Activated T-cell treated with anti-CD3 and anti-CD28 coated beads for 48 hours (primary cell): ENCODE results near the gene ACTA2.

ENCODE experiments used
- DNase-seq: peaks from one replicate; pipeline ENCODE4 v3.0.0-alpha.2; 2020; ENCODE audit warnings: low read depth

Gene ACTA2

DNA sequence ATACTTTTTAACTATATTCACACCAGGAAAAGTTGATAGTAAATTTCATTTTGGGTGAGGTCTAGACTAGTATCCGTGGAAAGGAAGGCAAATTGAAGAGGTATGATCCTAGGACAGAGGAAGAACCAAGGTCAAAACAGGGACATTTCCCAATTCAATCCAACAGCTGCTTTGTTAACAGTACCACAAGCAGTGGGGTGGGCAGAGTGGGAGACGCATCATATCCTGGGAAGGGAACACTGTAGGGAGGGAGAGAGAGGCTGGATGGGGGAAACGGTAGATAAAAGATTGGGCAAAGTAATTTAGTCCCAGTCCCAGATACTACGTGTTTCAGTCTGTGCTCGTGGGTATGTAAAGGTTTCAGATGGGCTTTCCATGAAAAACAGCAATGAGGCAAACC, 28.9 kb upstream of the ACTA2 start:
- no peak for DNase-seq

DNA sequence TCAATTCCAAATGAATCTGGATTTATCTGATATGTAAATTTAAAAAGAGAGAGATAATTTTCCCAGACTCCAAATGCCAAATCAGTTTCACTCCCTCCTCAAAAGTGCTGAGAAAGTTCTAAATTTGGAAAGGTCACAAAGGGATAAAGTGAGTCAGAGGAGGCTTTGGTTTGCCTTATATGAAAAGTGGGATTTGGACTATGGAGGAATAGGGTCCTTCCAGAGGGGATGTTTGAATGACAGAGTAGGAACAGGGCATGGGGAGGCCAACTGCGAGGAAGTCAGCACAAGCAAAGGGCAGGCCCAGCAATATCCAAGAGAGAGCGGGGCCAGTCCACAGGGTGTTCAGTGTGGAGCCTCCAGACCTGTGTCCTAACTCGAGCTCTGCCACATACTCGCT, 28.2 kb upstream of the ACTA2 start:
- no peak for DNase-seq

DNA sequence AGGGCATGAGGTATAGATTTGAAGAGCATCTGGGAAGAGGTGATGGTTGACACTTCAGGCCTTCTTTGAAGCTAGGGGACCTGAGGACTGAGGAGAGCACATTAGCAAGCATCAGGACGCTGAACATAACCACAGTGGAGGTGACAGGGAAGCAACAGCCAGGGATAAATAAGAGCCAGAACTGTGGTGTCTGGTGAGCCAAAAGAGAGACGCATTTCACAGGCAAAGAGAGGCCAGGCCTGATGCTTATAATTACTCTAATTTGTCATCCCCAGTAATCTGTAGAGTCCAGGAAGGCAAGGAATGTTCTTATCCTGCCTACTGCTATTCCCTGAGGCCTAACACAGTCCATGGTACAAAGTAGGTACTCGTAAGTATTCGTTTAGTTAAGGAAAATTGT, 27.7 kb upstream of the ACTA2 start:
- no peak for DNase-seq

DNA sequence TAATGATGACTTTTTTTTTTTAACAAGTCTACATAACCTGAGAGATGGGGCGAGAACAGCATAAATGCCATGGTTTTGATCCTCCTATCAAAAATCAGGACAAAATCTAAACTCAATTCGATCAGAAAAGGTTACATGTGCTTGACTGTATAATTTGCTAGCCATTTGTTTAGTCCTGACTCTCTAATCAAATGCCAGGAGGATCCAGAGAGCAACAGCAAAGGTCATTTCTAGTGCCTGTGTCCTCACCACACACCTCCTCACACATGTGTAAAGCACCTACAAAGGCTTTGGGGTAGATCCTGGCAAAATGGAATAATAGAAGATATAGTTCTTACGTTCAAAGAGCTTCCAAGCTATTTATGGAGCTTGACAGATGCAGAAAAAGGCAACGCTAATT, 27.0 kb upstream of the ACTA2 start:
- DNase-seq, result no peak

DNA sequence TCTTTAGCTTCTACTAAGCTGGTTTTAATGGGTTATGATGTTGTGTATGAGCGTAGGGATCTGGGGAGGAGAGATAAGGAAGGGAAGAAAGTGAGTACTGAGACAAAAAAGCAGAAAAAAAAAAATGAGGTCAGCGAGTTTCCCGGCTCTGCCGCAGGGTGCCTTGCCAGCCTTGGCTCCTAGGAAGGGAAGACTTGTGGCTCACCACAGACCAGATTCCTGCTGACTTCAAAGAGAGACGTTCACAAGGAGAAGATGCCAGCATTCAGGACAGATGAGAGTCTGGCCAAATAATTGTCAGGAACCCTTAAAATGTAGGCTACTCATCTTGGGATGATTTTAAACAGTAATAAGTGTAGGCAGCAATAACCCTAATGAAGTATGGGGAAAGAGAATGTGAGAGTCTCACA, 26.6 kb upstream of the ACTA2 start:
- DNase-seq, result no peak

DNA sequence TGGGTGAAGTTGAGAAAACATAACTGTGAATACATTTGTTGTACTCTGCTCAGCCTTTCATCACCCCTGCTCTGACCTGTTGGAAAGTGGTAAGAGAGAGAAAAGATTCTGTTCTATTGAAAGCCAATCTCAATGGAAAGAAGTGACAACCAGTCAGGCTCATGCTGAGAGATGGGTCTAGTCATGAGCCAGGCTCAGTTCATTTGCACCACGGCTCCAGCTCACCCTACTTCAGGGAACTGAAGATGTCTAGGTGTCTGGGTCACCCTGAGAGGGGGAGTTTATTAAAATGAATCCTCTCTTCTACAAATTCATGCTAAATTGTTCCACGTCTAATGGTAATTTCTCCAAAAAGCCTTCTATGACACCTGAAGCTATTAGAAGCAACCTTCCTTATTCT, 25.9 kb upstream of the ACTA2 start:
- DNase-seq, result no peak

DNA sequence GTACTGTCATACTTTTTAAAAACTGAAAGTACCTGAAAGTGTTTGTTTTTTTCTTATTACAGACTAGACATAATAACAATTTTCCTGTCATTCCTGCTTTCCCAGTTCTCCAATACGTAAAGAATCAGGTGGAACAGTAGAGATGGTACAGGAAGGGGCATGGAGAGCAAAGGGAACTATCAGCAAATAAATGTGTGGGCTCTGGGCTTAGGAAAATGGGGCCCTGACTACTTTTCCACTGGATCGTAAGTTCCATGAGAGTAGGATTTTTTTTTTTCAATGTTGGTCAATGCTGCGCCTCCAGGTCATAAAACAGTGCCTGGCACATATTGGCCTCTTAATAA, 22.8 kb upstream of the ACTA2 start:
- no peak for DNase-seq

DNA sequence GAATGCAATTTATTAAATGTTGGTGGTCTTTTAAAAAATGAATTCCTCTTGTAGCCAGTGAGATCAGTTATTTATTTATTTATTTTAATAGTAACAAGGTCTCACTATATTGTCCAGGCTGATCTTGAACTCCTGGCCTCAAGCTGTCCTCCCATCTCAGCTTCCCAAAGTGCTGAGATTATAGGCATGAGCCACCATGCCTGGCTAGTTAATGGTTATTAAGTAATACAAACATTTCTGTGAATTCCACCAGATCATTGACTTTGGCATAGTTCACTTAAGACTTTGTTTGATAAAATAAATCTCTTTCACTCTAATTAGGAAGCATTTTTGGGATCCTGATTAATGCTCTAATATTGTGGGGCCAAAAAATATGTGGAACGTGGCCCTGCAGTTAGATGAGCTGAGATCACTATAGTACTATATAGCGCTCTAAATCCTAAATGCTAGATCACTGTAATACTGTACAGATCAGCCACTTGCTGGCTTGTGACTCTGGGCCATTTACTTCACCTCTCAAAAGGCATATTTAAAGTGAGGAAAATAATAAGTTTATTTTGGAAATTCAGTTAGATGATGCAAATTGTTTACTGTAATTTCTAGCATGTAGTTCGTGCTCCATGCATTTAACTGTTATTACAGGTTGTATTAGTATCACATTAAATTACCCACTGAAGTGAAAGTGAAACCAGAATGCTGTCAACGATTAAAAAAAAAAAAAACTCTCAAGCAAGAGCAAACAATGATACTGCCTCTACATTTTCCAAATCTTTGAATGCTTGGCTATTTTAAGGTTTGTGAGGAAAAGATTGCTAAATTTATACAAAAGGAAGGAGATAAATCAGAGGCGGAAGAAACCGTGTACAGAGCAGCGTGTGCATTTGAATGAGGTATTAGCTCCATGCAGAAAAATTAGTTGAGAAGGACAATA, 22.1 kb upstream of the ACTA2 start:
- DNase-seq, result no peak

DNA sequence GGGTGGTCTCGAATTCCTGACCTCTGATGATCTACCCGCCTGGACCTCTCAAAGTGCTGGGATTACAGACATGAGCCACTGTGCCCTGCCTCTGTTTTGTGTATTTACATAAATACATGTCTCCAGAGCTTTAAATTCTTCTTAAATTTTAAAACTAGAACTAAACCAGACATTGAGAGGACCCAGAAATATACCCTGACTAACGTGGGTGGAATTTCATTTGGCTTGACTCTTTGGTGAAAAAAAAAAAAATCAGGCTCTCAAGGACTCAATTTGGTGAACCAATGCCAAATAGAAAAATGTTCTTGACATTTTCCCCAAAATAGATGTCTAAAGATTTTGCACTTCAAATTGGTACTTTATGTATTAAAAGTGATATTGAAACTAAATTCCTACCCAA, 21.4 kb upstream of the ACTA2 start:
- no peak for DNase-seq

DNA sequence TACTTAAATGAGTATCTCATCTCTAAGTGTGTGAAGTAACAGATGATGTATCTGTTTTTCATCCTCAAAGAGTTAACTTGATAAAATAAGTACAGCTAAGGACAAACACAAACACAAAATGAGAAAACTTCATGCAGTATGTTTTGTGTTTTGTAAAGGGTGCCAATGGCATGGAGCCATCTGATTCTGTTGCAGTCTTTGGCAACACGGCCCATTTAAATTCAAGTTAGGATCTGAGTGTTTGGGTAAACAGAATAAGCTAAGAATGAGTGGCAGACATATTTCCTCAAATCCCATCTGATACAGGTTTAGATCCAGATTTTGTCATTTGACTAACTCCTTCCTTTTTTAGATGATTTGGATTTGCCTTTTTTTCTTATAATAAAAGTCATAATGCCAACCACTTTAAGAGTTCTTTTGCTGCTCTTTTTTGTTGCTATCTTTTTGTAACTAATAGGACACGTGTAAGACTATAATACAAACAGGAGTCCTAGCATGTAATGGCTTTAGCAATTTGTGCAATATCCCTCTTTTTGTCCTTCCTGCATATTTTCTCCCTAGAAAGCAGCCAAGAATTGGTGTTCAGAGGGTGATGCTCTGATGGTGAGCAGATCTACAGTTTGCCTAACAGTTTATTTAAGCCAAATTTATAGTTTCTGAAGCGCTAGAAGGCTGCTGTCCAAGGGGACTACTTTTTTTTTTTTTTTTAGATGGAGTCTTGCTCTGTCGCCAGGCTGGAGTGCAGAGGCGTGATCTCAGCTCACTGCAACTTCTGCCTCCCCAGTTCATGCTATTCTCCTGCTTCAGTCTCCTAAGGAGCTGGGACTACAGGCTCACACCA, 18.9 kb upstream of the ACTA2 start:
- DNase-seq, result no peak

DNA sequence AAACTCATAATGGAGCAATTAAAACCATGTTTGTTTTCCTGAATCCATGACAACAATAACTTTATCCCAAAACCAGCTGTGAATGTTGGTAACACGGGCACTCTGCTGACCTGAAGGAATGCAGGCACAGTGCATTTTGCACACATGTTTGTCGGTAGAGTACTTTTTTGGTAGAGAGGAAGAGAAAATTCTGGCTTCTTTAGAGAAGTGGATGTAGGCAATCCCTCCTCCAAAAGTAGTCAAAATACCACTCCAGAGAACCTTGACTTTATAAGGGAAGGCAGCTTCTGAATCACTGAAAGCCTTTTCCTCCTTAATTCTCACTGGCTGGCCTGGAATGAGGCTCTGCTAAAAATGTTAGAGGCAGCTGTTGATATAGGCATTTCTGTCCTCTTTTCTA, 15.8 kb upstream of the ACTA2 start:
- DNase-seq, result no peak

DNA sequence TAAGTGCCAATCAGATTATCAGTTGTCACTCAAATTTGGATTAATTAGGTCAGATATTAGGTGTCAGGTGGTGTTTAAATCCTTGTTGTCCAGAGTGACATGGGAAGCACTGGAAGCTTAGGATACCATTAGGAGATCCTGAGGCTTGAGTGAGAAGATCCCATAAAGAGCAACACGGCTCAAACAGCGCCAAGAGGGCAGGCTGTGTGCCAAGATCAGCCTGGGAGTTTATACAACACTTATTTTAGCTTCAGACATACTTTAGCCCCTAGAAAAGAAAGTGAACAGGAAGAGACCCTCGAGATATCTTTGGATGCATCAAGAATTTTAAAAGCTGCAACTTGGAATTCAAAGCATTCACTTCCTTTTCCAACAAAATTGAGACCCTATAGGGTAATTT, 14.2 kb upstream of the ACTA2 start:
- no peak for DNase-seq

DNA sequence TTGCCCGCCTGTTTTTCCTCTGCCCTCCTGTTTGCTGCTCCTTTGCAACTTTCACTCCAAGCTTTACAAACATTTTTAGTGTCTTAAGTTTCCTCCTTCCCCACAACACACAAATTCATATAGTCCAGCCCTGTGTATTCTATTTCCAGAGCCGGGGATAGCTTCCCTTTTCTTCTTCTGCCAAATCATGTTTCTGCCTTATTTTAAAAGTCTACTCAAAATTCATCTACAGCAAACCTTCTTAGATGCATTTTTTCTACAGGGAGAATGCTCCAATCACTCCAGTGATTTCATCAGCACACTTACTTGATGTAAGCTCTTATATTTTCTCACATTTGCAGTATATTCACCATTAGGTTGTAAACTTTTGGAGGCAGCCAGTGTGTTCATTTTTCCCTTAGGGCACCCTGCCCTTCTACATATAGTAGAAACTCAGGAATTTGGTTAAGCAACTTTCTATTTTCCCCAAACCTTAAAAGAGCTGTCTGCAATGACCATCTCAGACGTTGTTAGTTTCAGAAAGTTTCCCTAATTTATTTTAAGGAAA, 12.4 kb upstream of the ACTA2 start:
- no peak for DNase-seq

DNA sequence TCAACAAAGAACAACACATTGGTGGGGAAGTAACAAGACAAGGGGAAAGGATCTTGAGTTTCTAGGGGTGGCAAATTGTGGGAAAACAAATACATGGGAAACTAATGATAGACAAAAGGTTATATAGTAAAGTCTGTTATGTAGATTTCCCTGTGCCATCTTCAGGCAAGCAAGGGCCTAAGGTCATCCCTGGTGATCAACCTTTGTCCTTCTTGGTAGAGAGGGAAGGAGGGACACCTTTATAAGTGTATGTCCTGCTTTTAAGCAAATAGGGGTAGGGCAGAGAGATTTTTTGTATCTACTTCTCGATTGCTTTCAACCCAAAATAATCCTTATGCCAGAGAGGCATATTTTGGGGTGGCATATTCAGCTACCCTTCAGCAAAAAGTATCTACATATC, 11.8 kb upstream of the ACTA2 start:
- no peak for DNase-seq

DNA sequence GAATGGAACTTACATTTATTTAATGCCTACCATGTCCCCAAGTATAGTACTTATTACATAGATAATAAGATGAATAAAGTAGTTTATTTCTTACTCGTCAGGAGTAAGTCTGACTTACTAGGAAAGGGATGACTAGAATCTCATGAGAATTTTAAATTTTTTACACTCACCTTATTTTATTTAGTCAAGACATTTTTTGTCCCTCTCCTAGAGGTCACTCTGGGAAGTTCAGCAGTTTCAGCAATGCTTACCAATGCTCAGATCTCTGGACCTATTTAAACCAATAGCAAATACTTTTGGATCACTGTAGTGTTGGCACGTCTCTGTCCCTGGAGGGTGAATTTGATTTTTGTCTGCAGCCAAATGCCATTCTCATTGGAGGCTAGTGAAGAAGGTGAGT, 10.7 kb upstream of the ACTA2 start:
- no peak for DNase-seq

DNA sequence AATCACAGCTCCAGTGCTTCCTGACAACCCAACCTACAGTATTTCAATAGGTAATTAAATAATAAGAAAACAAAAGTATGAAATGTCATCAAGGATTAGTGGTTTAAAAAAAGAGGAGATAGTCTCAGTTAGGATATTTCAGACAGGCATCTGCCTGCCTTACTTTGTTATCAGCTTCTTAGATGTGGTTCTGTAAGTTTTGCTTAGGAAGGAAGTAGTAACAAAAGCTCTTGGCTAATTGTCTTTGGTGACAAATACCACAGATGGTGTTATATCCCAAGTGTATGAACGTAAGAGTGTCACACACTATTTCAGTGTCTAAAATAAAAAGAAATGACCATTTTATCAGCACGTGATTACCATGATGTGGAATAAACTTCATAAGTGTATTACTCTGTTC, 9.8 kb upstream of the ACTA2 start:
- DNase-seq, result no peak

DNA sequence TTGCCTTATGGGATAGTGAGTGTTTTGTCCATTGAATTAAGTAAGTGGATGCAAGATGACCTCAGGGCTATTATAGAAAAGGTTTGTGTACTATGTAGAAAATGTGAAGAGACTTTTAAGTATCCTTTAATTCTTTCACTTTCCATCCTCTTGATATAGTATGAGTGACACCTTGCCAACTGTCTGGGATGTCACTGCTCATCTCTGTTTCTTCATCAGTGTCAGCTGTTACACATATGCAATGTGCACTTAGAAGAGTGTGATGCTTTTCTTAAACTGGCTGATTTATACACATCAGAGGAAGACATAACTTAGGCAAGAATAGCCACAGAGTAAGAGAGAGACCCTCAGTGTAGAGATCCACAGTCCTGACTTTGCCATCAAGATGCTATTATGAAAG, 8.7 kb upstream of the ACTA2 start:
- DNase-seq, result no peak

DNA sequence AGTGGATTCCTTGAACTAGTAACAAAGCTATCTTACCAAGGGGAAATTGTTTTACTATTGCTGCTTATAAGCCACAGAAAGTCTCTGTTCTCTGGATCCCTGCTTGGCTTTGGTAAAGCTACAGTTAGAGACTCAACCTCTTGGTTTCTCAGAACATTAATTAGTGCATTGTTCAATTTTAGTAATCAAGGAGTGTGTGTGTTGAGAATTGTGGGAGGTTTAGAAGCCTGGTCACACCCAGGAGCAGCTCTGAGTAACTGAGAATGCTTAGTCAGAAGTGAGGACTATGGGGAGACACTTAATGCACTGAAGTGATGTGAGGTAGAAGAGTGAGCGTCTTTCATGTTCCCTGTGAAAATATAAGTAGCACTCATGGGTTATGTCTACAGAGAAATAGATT, 8.2 kb upstream of the ACTA2 start:
- no peak for DNase-seq

DNA sequence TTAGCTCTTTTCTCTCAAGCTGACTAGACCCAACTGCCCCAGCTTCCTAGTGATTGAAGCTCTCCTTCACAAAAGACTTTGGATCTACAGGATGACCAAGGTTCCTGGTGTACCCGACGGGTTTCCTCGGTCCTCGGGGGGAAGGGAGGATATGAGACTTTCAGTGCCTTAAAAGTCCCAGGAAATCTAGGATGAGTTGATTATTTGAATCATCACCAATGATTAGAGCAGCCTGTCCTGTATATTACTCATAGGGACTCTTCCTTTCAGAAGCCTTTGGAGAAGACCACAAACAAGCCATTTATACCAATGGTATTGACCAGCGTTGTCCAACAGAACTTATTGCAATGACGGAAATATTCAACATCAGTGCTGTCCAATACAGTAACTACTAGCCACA, 6.1 kb upstream of the ACTA2 start:
- no peak for DNase-seq

DNA sequence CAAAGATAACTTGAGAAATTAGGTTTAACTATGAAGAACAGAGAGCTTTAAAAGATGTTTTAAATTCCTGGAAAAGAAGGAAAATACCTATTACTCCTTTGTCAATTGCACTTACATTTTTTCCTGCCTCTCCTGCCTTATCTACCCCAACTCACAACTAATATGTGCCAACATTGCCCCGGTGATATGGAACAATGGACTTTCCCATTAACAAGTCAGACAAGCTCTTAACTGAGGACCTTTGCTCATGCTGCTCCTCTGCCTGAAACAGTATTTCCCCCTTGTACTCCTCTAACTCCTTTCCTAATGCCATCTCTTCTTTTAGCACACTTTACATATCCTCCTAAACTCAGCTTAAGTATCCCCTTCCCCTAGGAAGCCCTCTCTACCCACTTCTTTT, 4.8 kb upstream of the ACTA2 start:
- no peak for DNase-seq

DNA sequence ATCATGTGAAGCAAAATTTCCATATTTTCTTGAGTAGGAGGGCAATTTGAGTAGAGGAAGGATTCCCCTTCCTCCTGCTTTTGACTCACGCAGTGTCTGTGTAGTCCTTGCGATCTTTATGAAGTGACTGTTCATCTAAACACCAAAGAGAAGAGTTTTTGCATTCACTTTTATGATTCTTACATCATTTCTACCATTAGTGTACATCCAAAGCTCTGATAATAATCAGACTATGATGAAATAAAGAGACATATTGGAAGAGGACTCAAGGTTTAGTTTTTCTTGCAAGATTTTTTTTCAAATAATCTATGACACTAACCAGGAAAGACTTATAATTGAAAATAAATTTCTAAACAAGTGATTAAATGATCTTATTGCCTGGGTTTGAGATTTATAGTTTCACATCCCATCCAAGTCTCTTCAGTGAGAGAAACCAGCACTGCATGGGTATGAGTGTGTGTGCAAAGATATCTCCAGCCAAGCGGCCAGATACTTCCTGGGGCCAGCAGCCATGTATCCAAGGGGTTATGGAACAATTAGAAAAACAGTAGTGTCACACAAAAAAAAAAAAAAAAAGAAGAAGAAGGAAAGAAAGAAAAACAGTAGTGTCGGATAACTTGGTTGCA, 2.0 kb upstream of the ACTA2 start:
- no peak for DNase-seq

DNA sequence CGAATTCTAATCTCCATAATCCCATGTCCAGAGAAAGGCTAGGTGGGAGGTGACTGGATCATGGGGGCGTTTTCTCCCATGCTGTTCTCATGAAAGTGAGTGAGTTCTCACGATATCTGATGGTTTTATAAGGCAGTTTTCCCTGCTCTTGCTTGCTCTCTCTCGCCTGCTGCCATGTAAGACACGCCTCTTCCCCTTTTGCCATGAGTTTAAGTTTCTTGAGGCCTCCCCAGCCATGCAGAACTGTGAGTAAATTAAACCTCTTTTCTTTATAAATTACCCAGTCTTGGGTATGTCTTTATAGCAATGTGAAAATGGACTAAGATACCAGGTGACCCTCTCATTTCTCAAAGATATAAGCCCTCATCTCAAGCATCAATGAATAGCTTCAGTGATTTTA, 1.1 kb upstream of the ACTA2 start:
- DNase-seq, result no peak
